ENCODE data around the gene CUX1. TPM values are rescaled to one million over a fixed set of nuclear protein-coding genes. Genes with fewer than 3 reads are reported as not detected.
A peak's percentile ranks its signal among the peaks of the same experiment; 100 is the strongest.

CUX1 gene
- total RNA-seq, 1 experiment from 2014 or later, result 53.5 TPM

DNA sequence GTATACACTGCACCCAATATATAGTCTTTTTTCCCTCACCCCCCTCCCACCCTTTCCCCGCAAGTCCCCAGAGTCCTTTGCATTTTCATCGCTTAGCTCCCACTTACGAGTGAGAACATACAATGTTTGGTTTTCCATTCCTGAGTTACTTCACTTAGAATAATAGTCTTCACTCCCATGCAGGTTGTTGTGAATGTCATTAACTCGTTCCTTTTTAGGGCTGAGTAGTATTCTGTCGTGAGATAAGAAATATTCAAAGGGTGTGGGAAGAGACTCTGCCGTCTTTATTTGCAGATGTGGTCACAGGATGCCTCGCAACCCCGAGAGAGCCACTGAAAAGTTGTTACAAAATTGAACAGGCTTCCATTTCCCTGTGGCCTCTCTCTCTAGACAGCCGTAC, 331.4 kb downstream of the CUX1 start:
- H3K4ac ChIP-seq (ENCODE audit: low read depth, low read length), result no peak overlapping the region
- H2BK120ac ChIP-seq (ENCODE audit: low read depth, low read length, poor library complexity, severe bottlenecking), result no peak overlapping the region
- TF ChIP-seq, protein P1, sequence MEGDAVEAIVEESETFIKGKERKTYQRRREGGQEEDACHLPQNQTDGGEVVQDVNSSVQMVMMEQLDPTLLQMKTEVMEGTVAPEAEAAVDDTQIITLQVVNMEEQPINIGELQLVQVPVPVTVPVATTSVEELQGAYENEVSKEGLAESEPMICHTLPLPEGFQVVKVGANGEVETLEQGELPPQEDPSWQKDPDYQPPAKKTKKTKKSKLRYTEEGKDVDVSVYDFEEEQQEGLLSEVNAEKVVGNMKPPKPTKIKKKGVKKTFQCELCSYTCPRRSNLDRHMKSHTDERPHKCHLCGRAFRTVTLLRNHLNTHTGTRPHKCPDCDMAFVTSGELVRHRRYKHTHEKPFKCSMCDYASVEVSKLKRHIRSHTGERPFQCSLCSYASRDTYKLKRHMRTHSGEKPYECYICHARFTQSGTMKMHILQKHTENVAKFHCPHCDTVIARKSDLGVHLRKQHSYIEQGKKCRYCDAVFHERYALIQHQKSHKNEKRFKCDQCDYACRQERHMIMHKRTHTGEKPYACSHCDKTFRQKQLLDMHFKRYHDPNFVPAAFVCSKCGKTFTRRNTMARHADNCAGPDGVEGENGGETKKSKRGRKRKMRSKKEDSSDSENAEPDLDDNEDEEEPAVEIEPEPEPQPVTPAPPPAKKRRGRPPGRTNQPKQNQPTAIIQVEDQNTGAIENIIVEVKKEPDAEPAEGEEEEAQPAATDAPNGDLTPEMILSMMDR (conservative IDR thresholded peaks at IDR 0.05), result no peak
- no peak overlapping the region for H3T11ph ChIP-seq (ENCODE audit: low read length)
- no peak overlapping the region for H3K56ac ChIP-seq (ENCODE audit: insufficient read length, low read depth, low read length)
- no peaks in the 10 kb centered on the region for H3K9me3 Mint-ChIP-seq
- no peak overlapping the region for H3K27ac ChIP-seq (ENCODE audit: insufficient read length, low read depth, low read length)
- H3K4me3 Mint-ChIP-seq, result no peak overlapping the region
- H4K5ac ChIP-seq (ENCODE audit: insufficient read length, low read depth, low read length), result no peak overlapping the region
- no peak overlapping the region for H4K8ac ChIP-seq (replicated peaks; ENCODE audit: insufficient read length, low read depth, low read length)
- H2BK5ac ChIP-seq (ENCODE audit: insufficient read length, low read length), result no peak overlapping the region
- no peak overlapping the region for H2BK15ac ChIP-seq (ENCODE audit: low read depth, low read length)
- peak overlapping the region in 1 of 3 experiments; percentile 70; a peak in 1 of 7 replicates for H3K27ac Mint-ChIP-seq
- H3K9me3 ChIP-seq (ENCODE audit: control insufficient read depth, low read depth, low read length), result no peaks in the 10 kb centered on the region
- no peaks in the 10 kb centered on the region for H3K27me3 Mint-ChIP-seq (ENCODE audit: low read depth)
- H3K4me1 Mint-ChIP-seq, result peaks cover 15 to 28% of the 10 kb centered on the region in 2 experiments
- H3K14ac ChIP-seq (ENCODE audit: insufficient read depth, low read length), result no peak overlapping the region
- H4K91ac ChIP-seq (ENCODE audit: insufficient read length, low read depth, low read length), result no peak overlapping the region
- H3K18ac ChIP-seq (ENCODE audit: insufficient read length, low read depth, low read length), result no peak overlapping the region
- H3K23me2 ChIP-seq (ENCODE audit: insufficient read length, low read depth, low read length, poor library complexity, severe bottlenecking), result no peaks in the 10 kb centered on the region
- DNase-seq, result no peak
- H3K27me3 ChIP-seq (ENCODE audit: insufficient read depth, low read length), result no peaks in the 10 kb centered on the region
- no peak overlapping the region for H3K9ac ChIP-seq (ENCODE audit: extremely low read depth, insufficient read length, low read length)
- H4K20me1 ChIP-seq (ENCODE audit: control insufficient read depth, insufficient read depth, insufficient read length), result no peaks in the 10 kb centered on the region
- no peak overlapping the region for H3K4me2 ChIP-seq (ENCODE audit: insufficient read depth, insufficient read length, low read length)
- no peaks in the 10 kb centered on the region for H3K79me1 ChIP-seq (ENCODE audit: insufficient read depth, low read depth, low read length, poor library complexity, severe bottlenecking)
- H2AK5ac ChIP-seq (ENCODE audit: insufficient read length, low read length), result no peak overlapping the region
- WGBS (ENCODE audit: extremely low coverage, insufficient read length, low lambda C conversion rate), result no CpG with 5 or more reads among the region's 9 CpGs
- no peak overlapping the region for H2AFZ ChIP-seq (ENCODE audit: low read length)
- no peak overlapping the region for H3K23ac ChIP-seq (ENCODE audit: insufficient read length, low read depth, low read length)
- no peak overlapping the region for H2BK20ac ChIP-seq (ENCODE audit: low read depth, low read length, poor library complexity, severe bottlenecking)
- no peaks in the 10 kb centered on the region for H3K79me2 ChIP-seq (ENCODE audit: insufficient read depth, low read length)
- no peak overlapping the region for H2BK12ac ChIP-seq (ENCODE audit: insufficient read length, low read depth, low read length)
- peaks cover 6 to 20% (median 13%) of the 10 kb centered on the region in 3 experiments; a peak in 5 of 7 replicates for H3K36me3 Mint-ChIP-seq (ENCODE audit: insufficient read depth in 1 of 3, low read depth in 3 of 3)
- H3K4me1 ChIP-seq (ENCODE audit: insufficient read depth, low read length), result peaks cover 10% of the 10 kb centered on the region; the same call in 1 of the 2 replicates

All from H9 (cell line).